Measurements from ENCODE around the gene UVSSA. TPM values are rescaled to one million over a fixed set of nuclear protein-coding genes. Genes with fewer than 3 reads are reported as not detected.

UVSSA gene
- polyA plus RNA-seq, 1 of the 3 experiments (the other 2 are of a cell fraction) = 14.9 TPM

DNA sequence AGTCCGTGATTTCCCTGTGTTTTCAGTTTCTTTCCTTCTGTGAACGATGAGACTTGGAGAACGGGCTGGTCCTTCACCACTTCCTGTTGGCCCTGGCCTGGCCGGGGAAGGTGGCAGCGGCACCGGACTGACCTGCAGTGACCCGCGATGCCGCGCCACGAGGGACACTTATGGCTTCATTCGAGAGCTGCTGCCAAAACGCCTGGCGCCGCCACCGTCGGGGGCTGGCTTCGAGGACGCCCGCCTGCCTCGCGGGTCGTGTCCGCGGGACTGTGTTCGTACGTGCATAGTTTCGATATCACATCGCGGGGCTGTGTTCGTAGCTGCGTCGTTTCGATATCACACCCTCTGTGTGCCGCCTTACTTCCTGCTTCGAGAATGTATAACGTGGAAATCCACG is 7.5 kb upstream of the UVSSA start:
- Histone ChIP-seq H3K79me2 (ENCODE audit: insufficient read depth) (peaks cover 14% of the 10 kb centered on the region; the same call in 1 of the 2 replicates), H3K9me2 (no peaks in the 10 kb centered on the region), H3K27me3 (ENCODE audit: insufficient read depth) (no peaks in the 10 kb centered on the region), H3K4me1 (ENCODE audit: control insufficient read depth in 1 of 2, insufficient read depth in 2 of 2, low read depth in 1 of 2, low read length in 1 of 2) (no peaks in the 10 kb centered on the region), H3K27ac (ENCODE audit: low read depth in 2 of 2, low read length in 1 of 2) (no peak overlapping the region), H3K9me3 (no peaks in the 10 kb centered on the region), H3F3A (replicated peaks; ENCODE audit: insufficient read depth) (peaks cover 19% of the 10 kb centered on the region), H3K9ac (no peak overlapping the region), H2AFZ (ENCODE audit: low read depth) (no peak overlapping the region), H3K4me2 (no peak overlapping the region), H4K20me1 (ENCODE audit: insufficient read depth) (no peaks in the 10 kb centered on the region), H3K36me3 (replicated peaks in 1 of 2; ENCODE audit: control insufficient read depth in 1 of 2, insufficient read depth in 2 of 2, low read length in 1 of 2) (peaks cover 28 to 55% of the 10 kb centered on the region in 2 experiments), H3K4me3 (ENCODE audit: low read depth in 2 of 2, low read length in 1 of 2) (no peak overlapping the region)
- POLR2A ChIA-PET = no interaction called here
- no peak for DNase-seq
- CTCF ChIA-PET = no interaction called here
- TF ChIP-seq SIN3A (IDR thresholded peaks at IDR 0.05; ENCODE audit: borderline replicate concordance, low read depth, low read length) (no peak), MAX (IDR thresholded peaks at IDR 0.05; ENCODE audit: low read depth) (no peak), POLR2AphosphoS5 (IDR thresholded peaks at IDR 0.05; ENCODE audit: low read depth, low read length) (no peak), PBX3 (IDR thresholded peaks at IDR 0.05) (no peak), GABPA (IDR thresholded peaks at IDR 0.05; ENCODE audit: low read depth) (no peak), MXI1 (IDR thresholded peaks at IDR 0.05; ENCODE audit: low read depth, low read length) (no peak), RFX5 (IDR thresholded peaks at IDR 0.05; ENCODE audit: low read length) (no peak), NFIC (IDR thresholded peaks at IDR 0.05; ENCODE audit: borderline replicate concordance) (no peak), RCOR1 (IDR thresholded peaks at IDR 0.05; ENCODE audit: low read length) (no peak), FOSL2 (IDR thresholded peaks at IDR 0.05; ENCODE audit: borderline replicate concordance, low read depth) (no peak), EZH2phosphoT487 (IDR thresholded peaks at IDR 0.05; ENCODE audit: borderline replicate concordance, low read depth) (no peak), ELF1 (IDR thresholded peaks at IDR 0.05) (no peak), TEAD4 (IDR thresholded peaks at IDR 0.05; ENCODE audit: borderline replicate concordance, insufficient read depth) (no peak)
- TF ChIP-seq, protein P1, sequence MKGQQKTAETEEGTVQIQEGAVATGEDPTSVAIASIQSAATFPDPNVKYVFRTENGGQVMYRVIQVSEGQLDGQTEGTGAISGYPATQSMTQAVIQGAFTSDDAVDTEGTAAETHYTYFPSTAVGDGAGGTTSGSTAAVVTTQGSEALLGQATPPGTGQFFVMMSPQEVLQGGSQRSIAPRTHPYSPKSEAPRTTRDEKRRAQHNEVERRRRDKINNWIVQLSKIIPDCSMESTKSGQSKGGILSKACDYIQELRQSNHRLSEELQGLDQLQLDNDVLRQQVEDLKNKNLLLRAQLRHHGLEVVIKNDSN (IDR thresholded peaks at IDR 0.05; ENCODE audit: borderline replicate concordance, low read depth) = no peak
- TF ChIP-seq, protein P2, sequence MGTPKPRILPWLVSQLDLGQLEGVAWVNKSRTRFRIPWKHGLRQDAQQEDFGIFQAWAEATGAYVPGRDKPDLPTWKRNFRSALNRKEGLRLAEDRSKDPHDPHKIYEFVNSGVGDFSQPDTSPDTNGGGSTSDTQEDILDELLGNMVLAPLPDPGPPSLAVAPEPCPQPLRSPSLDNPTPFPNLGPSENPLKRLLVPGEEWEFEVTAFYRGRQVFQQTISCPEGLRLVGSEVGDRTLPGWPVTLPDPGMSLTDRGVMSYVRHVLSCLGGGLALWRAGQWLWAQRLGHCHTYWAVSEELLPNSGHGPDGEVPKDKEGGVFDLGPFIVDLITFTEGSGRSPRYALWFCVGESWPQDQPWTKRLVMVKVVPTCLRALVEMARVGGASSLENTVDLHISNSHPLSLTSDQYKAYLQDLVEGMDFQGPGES (IDR thresholded peaks at IDR 0.05; ENCODE audit: low read depth, low read length) = no peak
- WGBS (ENCODE audit: low lambda C conversion rate) = 96% methylated on average over 34 of the region's 38 CpGs

- peaks cover 22% of the 10 kb centered on the region for H3K79me2 ChIP-seq (ENCODE audit: insufficient read depth)
- H3K9me2 ChIP-seq = no peaks in the 10 kb centered on the region
- H3K9me3 ChIP-seq = no peaks in the 10 kb centered on the region
- no peak overlapping the region for H3K9ac ChIP-seq
- peaks cover 19% of the 10 kb centered on the region for H3F3A ChIP-seq (replicated peaks; ENCODE audit: insufficient read depth)
- H3K27ac ChIP-seq (ENCODE audit: low read depth in 2 of 2, low read length in 1 of 2) = no peak overlapping the region
- POLR2A ChIA-PET = no interaction called here
- peaks cover 22 to 48% of the 10 kb centered on the region in 2 experiments for H3K36me3 ChIP-seq (replicated peaks in 1 of 2; ENCODE audit: control insufficient read depth in 1 of 2, insufficient read depth in 2 of 2, low read length in 1 of 2)
- no peak overlapping the region for H2AFZ ChIP-seq (ENCODE audit: low read depth)
- no peak for DNase-seq
- 83% methylated on average over 14 of the region's 29 CpGs for WGBS (ENCODE audit: low lambda C conversion rate)
- H4K20me1 ChIP-seq (ENCODE audit: insufficient read depth) = no peaks in the 10 kb centered on the region
- CTCF ChIA-PET = no interaction called here
- peaks cover 0 to 3% of the 10 kb centered on the region in 2 experiments; a peak in 1 of 4 replicates for H3K4me1 ChIP-seq (ENCODE audit: control insufficient read depth in 1 of 2, insufficient read depth in 2 of 2, low read depth in 1 of 2, low read length in 1 of 2)
- no peaks in the 10 kb centered on the region for H3K27me3 ChIP-seq (ENCODE audit: insufficient read depth)
- H3K4me2 ChIP-seq = no peak overlapping the region
- H3K4me3 ChIP-seq (ENCODE audit: low read depth in 2 of 2, low read length in 1 of 2) = no peak overlapping the region
- TF ChIP-seq SIN3A (IDR thresholded peaks at IDR 0.05; ENCODE audit: borderline replicate concordance, low read depth, low read length) = no peak
- no peak for TF ChIP-seq NRF1 (IDR thresholded peaks at IDR 0.05; ENCODE audit: low read depth, low read length)
- no peak for TF ChIP-seq PBX3 (IDR thresholded peaks at IDR 0.05)
- no peak for TF ChIP-seq TEAD4 (IDR thresholded peaks at IDR 0.05; ENCODE audit: borderline replicate concordance, insufficient read depth)
- TF ChIP-seq TAF1 (IDR thresholded peaks at IDR 0.05; ENCODE audit: borderline replicate concordance, low read depth, low read length) = no peak
- TF ChIP-seq FOXJ3 (CRISPR knock-in tag; IDR thresholded peaks at IDR 0.05) = no peak
- TF ChIP-seq MAX (IDR thresholded peaks at IDR 0.05; ENCODE audit: low read depth) = no peak
- TF ChIP-seq, protein P3, sequence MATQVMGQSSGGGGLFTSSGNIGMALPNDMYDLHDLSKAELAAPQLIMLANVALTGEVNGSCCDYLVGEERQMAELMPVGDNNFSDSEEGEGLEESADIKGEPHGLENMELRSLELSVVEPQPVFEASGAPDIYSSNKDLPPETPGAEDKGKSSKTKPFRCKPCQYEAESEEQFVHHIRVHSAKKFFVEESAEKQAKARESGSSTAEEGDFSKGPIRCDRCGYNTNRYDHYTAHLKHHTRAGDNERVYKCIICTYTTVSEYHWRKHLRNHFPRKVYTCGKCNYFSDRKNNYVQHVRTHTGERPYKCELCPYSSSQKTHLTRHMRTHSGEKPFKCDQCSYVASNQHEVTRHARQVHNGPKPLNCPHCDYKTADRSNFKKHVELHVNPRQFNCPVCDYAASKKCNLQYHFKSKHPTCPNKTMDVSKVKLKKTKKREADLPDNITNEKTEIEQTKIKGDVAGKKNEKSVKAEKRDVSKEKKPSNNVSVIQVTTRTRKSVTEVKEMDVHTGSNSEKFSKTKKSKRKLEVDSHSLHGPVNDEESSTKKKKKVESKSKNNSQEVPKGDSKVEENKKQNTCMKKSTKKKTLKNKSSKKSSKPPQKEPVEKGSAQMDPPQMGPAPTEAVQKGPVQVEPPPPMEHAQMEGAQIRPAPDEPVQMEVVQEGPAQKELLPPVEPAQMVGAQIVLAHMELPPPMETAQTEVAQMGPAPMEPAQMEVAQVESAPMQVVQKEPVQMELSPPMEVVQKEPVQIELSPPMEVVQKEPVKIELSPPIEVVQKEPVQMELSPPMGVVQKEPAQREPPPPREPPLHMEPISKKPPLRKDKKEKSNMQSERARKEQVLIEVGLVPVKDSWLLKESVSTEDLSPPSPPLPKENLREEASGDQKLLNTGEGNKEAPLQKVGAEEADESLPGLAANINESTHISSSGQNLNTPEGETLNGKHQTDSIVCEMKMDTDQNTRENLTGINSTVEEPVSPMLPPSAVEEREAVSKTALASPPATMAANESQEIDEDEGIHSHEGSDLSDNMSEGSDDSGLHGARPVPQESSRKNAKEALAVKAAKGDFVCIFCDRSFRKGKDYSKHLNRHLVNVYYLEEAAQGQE (IDR thresholded peaks at IDR 0.05; ENCODE audit: low read depth, low read length) = no peak
These were observed 6.7 kb upstream of the UVSSA start for GRCh38 chr4:1340181-1340747.

Data from SK-N-SH (cell line).